Glomerular endothelial cell (primary cell): Measurements from ENCODE around the gene STRA6. TPM values are rescaled to one million over a fixed set of nuclear protein-coding genes. Genes with fewer than 3 reads are reported as not detected.

Experiments
- DNase-seq: peaks from one replicate; pipeline ENCODE4 v3.0.0-alpha.2; 2011; ENCODE audit warnings: low read depth, low spot score; ENCODE audit errors: extremely low read depth
- total RNA-seq: library from RNA; depleted of rRNA; stranded (reverse); fragments of >200 nt; gene quantifications from 2 replicates; pipeline ENCODE4 v1.2.3, GENCODE V29; 2015

STRA6 gene
- total RNA-seq, 1 donor from 2014 or later, result 1.6 TPM

DNA sequence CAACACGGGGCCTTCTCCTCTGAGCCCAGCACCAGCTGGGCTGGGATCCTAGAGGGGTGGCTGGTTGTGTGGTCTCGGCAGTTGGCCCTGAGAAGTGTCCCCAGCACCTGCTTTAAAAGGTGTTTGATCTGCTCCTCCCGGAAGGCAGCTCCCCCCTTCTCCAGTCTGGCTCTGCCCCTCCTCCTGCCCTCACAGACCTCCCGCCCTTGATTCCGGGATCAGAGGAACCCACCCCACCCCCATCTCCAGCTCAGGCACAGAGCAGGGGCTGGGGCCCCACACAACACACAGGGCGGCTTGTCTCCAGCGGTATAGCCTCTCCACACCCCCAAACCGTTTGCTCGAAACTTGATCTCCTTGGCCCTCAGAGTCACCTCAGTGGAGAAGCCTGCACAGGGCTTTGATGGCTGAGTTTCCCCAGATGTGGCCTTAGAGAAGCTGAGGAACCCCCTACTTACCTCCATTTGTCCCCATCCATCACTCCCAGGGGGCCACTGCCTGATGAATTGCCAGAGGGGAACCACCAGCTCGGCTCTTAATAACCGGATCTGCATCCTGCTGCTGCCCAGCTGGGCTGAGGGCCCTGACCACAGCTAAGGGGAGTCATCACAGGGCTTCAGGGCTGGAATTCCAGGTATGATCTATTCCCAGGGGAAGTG is 6.4 kb upstream of the STRA6 start:
- no peak for DNase-seq

DNA sequence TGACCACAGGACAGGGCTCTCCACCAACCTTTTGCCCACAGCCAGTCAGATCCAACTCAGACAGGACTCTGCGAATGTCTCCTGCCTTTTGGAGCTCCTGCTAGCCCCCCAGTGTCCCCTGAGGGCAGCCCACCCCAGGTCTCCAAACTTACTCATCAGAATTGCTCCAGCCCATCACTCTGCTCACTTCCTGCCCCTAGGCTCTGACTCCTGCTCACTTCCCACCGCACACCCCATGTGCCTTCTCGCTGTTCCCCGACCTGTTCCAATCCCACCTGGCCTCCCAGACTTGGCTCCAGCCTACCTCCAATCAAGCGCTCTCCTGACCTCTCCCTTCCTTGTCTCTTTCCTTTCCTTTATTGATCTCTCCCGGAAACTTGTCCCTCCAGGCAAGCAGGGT is 5.9 kb upstream of the STRA6 start:
- no peak for DNase-seq

DNA sequence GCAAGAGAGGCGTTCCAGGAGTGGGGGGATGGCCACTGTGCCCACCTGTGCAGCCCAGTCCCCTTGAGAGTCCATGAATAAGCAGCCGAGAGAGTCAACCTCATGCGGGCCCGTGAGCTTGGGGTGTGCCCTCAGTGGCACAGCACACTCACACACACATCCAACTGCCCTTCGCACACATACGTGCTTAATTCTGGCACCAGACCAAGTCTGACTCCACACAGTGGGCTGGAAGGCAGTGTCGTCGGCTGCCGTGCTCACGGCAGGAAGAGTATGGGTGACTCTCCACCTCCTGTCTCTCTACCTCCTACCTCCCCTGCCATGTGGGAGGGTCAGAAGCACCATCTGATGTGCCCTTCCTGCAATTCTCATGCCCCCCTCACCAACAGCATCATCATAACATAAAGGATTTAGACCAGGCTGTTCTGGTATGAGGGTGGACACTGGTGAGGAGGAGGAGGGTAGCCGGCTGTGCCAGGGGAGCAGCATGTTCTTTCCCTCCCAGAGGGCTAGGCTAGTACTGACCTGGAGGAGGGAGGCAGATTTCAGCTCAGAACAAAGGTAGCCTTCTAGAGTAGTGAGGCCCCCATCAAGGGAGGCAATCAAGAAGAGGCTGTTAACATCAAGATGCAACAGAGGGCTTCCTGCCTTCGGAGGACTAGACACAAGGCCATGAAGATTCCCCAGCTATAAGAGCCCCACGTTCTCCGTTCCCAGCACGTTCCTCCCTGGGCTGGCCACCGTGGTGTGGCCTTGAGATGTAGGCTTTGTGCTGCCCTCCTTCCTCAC is 5.3 kb upstream of the STRA6 start:
- DNase-seq, result no peak

DNA sequence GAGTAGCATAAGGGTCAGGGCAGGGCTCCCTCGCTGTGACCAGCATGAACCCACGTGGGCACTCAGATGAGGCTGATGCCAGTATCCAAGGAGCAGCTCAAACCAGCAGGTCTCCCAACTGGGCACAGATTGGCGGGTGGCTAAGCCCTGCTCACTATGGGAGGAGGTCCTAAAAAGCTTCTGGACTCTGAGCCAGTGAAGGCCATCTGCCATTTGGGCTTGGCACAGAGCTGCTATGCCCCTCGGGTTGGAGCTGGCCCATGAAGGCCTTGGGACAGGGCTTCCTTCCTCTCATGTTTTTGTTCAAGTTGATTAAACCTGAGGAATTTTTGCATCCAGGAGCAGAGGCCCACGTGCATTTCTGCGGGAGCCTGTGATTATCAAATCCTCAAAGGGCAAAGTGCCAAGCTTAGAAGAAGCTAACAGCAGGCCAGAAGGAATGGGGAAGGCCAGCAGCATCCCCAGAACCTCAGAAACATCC is 4.3 kb upstream of the STRA6 start:
- no peak for DNase-seq

DNA sequence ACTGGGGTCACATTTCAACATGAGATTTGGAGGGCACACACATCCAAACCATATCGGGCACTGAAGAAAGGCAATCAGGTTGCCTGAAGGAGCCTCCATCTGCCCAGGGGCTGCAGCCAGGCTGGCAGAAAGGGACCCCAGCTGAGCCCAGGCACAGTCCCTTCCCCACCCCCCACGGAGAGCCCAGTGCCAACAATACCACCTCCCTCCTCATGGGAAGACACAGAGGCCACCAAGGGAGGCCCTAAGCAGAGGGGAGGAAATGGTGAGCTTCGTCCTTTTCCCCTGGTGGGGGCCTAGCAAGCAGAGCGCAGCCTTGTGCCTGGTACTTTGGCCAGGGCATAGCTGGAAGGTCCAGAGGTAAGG is 3.0 kb upstream of the STRA6 start:
- DNase-seq, result no peak

DNA sequence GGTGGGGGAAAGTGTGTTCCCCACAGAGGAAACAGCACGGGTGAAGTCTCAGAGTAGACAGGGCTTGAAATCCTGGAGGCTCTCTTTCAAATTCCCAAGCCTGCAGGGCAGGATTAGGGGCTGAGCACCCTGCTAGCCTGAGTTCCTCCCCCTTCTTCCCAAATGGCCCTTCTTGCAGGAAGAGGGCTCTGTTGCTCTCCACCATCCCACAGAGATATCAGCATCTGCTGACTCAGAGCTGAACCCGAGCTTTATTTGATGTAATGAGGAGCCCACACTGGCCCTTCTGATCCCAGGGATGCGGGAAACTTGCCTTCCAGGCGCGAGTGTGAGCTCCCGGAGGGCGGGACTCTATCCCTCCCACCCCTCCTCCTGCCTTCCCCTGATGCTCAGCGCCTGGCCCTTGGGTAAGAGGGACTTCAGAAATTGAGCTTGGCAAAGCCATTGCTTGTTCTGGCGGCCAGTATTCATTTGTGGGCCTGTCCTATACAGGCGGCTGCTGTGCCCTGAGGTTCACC is 1.4 kb upstream of the STRA6 start:
- DNase-seq, result no peak

DNA sequence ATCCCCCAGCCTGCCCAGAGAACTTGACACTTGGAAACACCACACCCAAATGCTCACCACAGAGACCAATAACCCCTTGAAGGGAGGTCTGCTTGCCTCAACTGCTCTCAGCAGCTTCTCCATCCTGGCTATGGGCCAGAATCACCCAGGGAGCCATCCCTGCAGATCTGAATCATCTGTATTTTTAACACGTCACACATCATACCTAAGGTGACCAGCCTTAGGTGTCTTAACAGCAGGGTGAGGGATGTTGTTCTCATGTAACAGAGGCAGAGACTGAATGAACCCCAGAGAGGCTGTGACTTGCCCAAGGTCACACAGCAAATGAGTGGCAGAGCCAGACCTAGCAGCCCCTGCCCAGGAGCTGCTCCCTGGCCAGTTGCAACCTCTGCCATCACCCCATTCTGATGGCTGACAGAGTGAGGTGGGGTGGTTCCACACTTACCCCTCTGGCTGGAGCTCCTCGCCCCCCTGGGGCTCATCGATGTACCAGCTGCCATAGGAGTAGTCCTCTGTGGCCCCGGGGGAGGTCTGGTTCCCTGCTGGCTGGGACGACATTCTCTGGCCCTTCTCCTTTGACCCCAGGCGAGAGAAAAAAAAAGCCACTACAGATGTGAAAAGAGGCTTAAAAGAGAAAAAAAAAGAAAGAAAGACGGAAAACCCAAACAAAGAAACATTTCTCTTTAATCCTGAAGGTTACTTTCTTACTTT is 722 bp downstream of the STRA6 start:
- DNase-seq, result no peak

DNA sequence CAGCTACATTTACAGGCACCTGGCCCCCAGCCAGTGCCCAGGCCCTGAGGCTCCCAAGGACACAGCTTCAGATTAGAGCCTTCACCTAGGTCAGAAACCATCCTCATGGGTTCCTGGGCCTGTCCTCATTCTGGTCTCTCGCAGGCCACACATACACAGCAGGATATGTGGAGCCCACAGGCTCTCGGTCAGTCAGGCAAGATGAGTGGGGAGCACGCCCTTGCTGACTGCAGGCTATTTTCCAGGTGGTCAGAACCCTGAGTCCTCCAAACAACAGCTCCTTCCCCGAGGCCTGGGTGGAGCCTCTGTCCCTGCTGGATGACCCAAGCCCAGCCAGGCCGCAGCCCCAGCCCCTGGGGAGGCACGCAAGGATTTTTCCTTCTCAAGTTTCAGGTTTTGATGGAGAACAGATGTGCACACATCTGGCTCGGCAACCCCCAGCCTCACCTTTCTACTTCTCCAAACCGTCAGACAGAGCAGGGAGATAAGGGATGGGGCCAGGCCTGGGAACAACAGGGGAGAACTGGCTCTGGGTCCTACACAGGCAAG is 1.6 kb downstream of the STRA6 start:
- DNase-seq, result no peak

DNA sequence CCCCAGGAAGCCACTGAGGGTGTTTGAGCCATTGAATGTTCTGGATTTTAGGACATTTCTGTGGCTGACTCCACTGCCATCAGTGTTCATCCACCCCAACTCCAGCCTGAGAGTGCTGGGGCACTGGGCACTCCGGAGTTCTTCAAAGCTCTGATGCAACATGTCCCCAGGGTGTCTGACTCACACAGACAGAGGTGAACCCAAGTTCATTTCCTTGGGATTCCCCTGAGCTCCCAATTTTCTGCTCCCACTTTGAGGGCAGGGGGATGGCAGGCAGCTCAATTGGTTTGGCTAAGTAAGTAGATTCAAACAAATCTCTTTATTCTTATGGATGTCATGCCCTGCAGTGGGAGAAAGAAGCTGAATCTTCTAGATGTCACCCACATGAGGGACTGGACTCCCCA is 2.2 kb downstream of the STRA6 start:
- DNase-seq, result no peak

DNA sequence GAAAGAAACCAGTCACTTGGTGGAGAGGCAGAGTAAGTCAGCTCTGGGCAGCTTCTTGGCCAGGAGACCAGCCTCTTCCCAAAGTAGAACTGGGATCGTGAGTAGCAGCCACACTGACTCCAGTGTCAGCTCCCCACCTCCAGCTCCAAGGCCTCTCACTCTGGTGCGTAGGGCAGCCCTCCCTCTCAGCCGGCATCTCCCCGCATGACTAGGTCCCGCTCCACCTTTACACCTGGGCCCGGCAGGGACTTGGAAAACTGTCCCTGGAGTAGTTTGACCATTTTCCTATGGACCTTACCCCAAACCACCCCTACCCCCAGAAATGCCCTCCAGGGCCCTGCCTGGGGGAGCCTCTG is 3.3 kb downstream of the STRA6 start:
- DNase-seq, result no peak

DNA sequence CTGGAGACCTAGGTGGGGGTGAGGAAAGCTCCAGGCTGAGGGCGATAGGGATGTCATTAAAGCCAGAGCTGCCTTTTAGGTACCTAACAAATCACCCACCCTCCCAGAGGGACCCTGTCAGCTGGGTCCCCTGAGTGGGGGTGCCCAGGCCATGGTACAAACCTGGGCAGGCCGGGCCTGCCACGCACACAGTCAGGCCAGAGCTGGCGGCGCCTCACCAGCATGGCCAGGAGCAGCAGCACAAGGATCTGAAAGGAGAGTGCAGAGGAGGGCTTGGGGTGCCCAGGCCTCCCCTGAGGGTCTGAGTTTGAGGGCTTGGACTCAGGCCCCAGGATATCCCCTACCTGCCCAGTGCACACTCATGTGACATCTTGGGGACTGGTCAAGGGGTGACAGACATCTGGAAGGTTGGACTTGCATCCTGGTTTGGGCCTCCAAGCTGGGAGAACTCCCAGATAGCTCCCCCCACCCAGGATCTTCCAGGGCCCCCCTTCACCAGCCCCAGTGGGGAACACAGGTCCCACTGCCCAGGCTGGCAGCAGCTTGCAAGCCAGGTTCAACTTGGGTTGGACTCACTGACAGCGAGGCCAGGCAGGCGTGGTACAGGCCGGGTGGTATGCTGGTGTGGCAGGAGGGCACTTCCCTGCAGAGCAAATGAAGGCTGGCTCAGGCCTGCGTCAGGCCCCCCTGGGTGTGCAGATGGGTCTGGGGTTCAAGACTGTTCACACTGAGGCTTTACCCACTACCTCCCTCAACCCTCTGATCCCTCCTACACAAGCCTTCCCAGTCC is 5.2 kb downstream of the STRA6 start:
- DNase-seq, result no peak

DNA sequence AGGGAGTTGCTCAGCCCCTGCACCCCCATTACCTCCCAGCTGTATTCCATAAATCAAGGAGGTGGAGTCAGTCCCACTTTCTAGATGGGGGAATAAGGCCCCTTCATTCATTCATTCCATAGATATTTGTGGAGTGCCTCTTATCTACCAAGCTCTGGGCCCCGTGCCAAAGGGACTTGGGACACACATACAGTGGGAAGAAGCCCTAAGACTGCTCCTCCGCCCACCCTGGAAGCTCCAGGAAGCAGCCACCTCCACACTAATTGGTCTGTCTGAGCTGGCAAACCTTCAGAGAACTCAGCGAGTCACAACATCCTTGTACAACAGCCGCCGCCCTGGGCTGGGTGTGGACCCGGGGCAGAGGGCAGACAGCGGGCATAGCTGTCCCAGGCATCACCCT is 6.4 kb downstream of the STRA6 start:
- DNase-seq, result no peak

DNA sequence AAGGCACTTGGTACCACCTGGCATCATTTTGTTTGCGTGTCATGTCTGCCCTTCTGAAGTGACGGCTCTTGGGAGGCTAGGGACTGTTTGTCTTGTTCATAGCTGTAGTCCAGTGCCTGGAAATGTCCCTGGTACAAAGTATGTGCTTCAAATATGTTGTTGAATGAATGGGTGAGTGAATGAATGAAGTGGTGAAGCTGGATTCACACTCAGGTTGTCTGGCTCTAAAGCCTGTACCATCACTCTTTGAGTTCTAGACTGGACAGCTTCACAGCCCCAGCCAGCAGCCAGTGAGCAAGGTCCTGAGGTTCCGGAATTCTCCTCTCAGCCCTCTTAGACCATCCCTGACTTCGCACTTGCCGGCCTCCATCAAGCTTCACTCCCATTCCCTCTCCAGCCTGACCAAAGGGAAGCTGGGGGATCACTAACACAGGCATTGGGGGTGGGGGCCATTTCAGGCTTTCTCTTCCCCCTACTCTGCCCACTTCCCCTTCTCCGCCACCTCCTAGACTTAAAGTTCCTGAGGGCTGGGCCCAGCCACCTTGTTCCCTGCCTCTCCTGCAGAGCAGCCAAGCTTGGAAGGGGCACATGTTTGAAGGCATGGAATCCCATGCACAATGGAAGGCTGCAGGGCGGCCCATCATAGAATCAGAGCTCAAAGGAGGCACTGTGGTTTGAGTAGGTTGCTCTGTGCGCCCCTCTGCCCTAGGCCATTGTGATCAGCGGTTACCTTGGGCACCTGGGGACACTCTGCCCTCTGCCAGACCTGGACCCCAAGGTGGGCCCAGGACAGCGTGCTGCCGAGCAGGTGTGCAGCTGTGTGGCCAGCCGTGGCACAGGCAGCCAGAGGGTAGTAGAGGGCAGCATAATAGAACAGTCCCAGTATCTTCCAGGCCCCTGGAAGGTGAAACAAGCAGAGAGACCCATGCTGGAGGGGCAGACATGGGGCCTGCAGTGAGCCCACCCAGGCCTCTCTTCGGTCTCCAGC is 7.7 kb downstream of the STRA6 start:
- DNase-seq, result no peak

DNA sequence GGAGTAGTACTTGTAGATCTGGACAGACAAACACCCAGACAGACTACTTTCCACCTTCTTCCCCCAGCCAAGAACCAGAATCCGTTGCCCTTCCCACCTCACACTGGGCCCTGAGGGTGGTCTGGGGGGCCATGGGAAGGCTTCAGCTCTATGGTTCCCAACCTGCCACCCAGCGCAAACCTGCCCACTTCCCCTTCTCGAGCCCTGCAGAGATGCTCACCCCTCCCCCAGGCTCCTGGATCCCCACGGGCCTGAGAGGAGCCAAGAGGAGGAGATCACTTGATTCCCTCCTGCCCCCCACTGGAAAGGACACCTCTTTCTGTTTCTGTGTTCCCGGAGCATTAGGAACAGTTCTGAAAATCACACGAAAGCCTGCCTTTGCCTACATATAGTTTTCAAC is 8.7 kb downstream of the STRA6 start:
- DNase-seq, result no peak

DNA sequence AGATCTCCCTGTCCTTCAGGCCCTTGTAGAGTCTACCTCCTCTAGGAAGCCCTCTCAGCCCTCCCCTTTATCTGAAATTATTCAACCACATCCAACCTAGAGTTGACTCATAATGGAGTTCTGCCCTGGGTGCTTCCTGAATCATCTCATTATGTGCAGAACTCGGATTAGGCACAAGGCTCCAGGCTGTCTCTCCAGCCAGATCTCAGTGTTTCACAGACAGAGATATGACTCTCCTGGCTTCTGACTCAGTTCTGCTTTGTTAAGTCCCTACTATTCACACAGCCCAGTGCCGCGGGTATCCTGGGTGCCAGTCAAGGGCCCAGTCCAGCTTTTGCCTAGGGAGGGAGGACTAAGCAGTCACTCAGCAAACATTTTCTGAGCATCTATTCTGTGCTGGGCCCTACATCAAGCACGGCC is 9.3 kb downstream of the STRA6 start:
- no peak for DNase-seq

DNA sequence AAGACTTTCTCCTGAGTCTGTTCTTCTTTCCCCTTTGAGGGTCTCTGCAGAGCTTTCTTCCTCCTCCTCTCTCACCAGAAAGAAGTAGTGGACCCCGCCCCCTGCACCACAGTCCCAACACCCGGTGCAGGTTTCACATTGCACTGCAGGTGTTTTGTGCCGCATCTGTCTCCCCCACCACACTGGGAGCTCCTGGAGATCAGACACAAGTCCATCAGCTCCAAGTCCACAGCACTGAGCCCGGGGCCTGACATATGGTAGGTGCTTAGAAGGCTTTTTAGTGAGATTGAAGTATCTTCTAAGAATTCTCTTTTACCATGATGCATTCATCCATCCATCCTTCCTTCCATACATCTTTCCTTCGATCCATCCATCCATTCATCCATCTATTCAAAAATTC is 9.8 kb downstream of the STRA6 start:
- DNase-seq, result no peak

DNA sequence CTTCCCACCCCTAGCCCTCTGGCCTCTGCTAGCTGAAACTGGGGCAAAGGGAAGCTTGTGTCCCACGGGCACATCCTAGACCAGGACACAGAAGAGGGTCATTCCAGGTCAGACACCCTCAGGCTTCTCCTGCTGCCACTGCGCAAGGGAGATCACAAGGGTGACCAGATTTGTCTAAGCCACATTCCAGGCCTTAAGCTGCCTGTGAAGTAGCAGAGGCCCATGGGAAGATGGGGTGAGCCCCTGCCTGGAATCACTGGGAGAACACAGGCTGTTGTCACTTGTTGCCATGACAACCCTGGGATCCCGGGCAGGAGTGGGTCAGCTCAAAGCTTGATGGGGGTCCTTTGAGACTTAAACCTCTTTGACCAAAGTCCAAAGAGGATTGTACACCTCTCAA is 10.8 kb downstream of the STRA6 start:
- no peak for DNase-seq

DNA sequence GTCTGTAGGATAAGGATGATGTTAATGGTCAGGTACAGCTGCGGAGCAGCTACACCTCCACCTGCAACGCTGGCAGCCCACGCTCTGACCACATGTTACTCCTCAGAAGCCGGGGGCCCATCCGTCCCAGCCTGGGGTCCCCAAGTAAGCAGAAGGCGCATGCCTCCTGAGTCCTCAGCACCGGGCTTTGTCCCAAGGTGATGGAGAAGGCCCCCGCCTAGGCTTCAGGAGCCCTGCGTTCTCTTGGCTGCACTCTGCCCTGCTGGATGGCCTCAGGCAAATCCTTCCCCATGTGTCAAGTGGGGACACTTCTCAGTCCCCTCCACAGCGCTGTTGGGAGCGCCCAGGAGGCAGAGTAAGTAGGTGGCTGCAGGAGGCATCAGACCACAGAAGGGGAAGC is 14.4 kb downstream of the STRA6 start:
- DNase-seq, result no peak

DNA sequence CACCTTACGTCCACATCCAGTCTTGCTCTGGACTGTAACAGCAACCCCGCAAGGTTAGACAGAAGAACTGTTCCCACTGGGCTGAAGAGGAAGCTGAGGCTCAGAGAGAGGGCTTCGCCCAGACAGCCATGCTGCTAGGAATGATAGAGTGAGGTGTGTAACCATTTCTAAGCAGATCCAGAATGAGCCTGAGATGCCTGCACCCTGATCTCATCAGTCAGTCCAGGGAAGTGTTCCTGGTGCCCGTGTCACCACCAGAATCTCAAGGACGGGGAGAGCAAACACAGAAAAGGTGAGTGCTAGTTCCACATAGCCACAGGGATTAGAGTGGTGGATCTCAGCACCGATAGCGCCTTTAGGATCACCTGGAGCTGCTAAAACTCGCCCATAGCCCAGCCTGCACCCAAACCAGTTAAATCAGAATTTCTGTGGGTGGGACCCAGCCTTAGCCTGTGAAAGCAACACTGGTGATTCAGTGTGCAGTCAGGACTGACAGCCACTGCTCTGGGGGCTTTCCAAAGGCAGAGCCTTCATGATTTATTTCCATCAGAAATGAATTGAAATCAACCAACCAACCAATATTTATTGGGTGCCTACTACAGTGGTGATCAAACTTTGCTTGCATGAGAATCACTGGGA is 16.8 kb downstream of the STRA6 start:
- no peak for DNase-seq
